HepG2 (cell line): ENCODE results near the gene MIEF1. TPM values are rescaled to one million over a fixed set of nuclear protein-coding genes. Genes with fewer than 3 reads are reported as not detected.

Experiments
- ATAD3A ChIP-seq: sonication (generic); formaldehyde crosslinking; IDR thresholded peaks from 2 replicates; pipeline ENCODE4 v1.4.0; 2020; ENCODE audit warnings: missing genetic modification reagents
- CHCHD3 ChIP-seq: sonication (generic); formaldehyde crosslinking; IDR thresholded peaks from 2 replicates; pipeline ENCODE4 v1.8.0; 2022; ENCODE audit warnings: mild to moderate bottlenecking, missing genetic modification reagents, moderate library complexity
- ELF4 ChIP-seq: sonication (generic); formaldehyde crosslinking; IDR thresholded peaks from 2 replicates; pipeline ENCODE4 v1.5.0; 2020; ENCODE audit warnings: missing genetic modification reagents, mild to moderate bottlenecking, moderate library complexity, borderline replicate concordance
- HMGA1 ChIP-seq: sonication (generic); formaldehyde crosslinking; conservative IDR thresholded peaks from 2 replicates; pipeline ENCODE4 v1.4.0; 2020; ENCODE audit warnings: missing genetic modification reagents
- HOXA3 ChIP-seq: sonication (generic); formaldehyde crosslinking; IDR thresholded peaks from 2 replicates; pipeline ENCODE4 v1.5.0; 2020; ENCODE audit warnings: missing genetic modification reagents
- JDP2 ChIP-seq: sonication (generic); formaldehyde crosslinking; IDR thresholded peaks from 2 replicates; pipeline ENCODE4 v1.8.1; 2022; ENCODE audit warnings: missing genetic modification reagents, borderline replicate concordance
- MAZ ChIP-seq, 2 experiments: sonication (generic) in 1 of 2; formaldehyde crosslinking in 1 of 2; IDR thresholded peaks; 2 replicates each; pipeline versions ENCODE4 v1.5.0 to v1.6.1; 2012 to 2020; ENCODE audit warnings: low read depth in 2 of 2, mild to moderate bottlenecking in 2 of 2, borderline replicate concordance in 1 of 2, improper control_type of control experiment in 1 of 2, low read length in 1 of 2, missing genetic modification reagents in 1 of 2, moderate library complexity in 1 of 2
- NFE2L1 ChIP-seq: sonication (generic); formaldehyde crosslinking; IDR thresholded peaks from 2 replicates; pipeline ENCODE4 v1.4.0; 2020; ENCODE audit warnings: missing genetic modification reagents, mild to moderate bottlenecking, borderline replicate concordance
- NR2F1 ChIP-seq, 2 experiments: fragments of 450-650 bp in 1 of 2; formaldehyde crosslinking in 1 of 2; IDR thresholded peaks; 2 replicates each; pipeline versions ENCODE4 v1.5.0 to v1.6.1; 2016 to 2020; ENCODE audit warnings: mild to moderate bottlenecking in 1 of 2, missing compliant biosample characterization in 1 of 2, missing genetic modification reagents in 1 of 2, moderate library complexity in 1 of 2
- PITX1 ChIP-seq: sonication (generic); formaldehyde crosslinking; IDR thresholded peaks from 2 replicates; pipeline ENCODE4 v1.5.1; 2020; ENCODE audit warnings: mild to moderate bottlenecking, missing genetic modification reagents
- PTBP1 ChIP-seq: fragments of 200-400 bp; formaldehyde crosslinking; IDR thresholded peaks from 2 replicates; pipeline ENCODE4 v1.6.1; 2018; ENCODE audit warnings: low read length, low read depth; ENCODE audit not compliant: poor library complexity, severe bottlenecking
- RAD51 ChIP-seq: fragments of 450-650 bp; IDR thresholded peaks from 2 replicates; pipeline ENCODE4 v1.6.1; 2016; ENCODE audit warnings: borderline replicate concordance
- ZBTB20 ChIP-seq: sonication (generic); formaldehyde crosslinking; IDR thresholded peaks from 2 replicates; pipeline ENCODE4 v1.8.1; 2023; ENCODE audit warnings: missing genetic modification reagents, low read depth, mild to moderate bottlenecking, borderline replicate concordance
- ZFP1 ChIP-seq: IDR thresholded peaks from 2 replicates; pipeline ENCODE4 v1.6.1; 2016
- ZFP90 ChIP-seq: sonication (generic); formaldehyde crosslinking; IDR thresholded peaks from 2 replicates; pipeline ENCODE4 v1.8.0; 2022; ENCODE audit warnings: missing genetic modification reagents, mild to moderate bottlenecking, inconsistent platforms, borderline replicate concordance
- ZIK1 ChIP-seq: sonication (generic); formaldehyde crosslinking; IDR thresholded peaks from 2 replicates; pipeline ENCODE4 v1.5.0; 2020; ENCODE audit warnings: mild to moderate bottlenecking, low read depth, missing genetic modification reagents, borderline replicate concordance
- ZNF12 ChIP-seq: sonication (generic); formaldehyde crosslinking; IDR thresholded peaks from 2 replicates; pipeline ENCODE4 v1.5.0; 2020; ENCODE audit warnings: missing genetic modification reagents
- ZNF224 ChIP-seq: sonication (generic); formaldehyde crosslinking; IDR thresholded peaks from 2 replicates; pipeline ENCODE4 v1.5.0; 2020; ENCODE audit warnings: mild to moderate bottlenecking, missing genetic modification reagents
- ZNF33B ChIP-seq: sonication (generic); formaldehyde crosslinking; IDR thresholded peaks from 2 replicates; pipeline ENCODE4 v1.5.1; 2020; ENCODE audit warnings: mild to moderate bottlenecking, missing genetic modification reagents
- ZNF431 ChIP-seq: sonication (generic); formaldehyde crosslinking; IDR thresholded peaks from 2 replicates; pipeline ENCODE4 v1.9.0; 2022; ENCODE audit warnings: missing genetic modification reagents, low read depth, mild to moderate bottlenecking, borderline replicate concordance
- ZNF446 ChIP-seq: sonication (generic); formaldehyde crosslinking; IDR thresholded peaks from 2 replicates; pipeline ENCODE4 v1.5.0; 2020; ENCODE audit warnings: mild to moderate bottlenecking, missing genetic modification reagents
- ZNF678 ChIP-seq: sonication (generic); formaldehyde crosslinking; IDR thresholded peaks from 2 replicates; pipeline ENCODE4 v1.4.0; 2020; ENCODE audit warnings: mild to moderate bottlenecking, missing genetic modification reagents
- polyA plus RNA-seq, 8 experiments: library from polyadenylated mRNA; depleted of rRNA in 3 of 8; stranded (reverse) in 7 of 8; unstranded in 1 of 8; fragments of >200 nt; fragmentation: Illumina TruSeq in 4 of 8; extraction: Trizol in 4 of 8; gene quantifications; 2 replicates each; pipeline versions ENCODE4 v1.2.1 to v1.2.3, GENCODE V29; 2011 to 2016; ENCODE audit warnings: low read depth in 4 of 8, missing spikeins in 1 of 8, mixed read lengths in 1 of 8; ENCODE audit not compliant: insufficient read depth in 1 of 8
- total RNA-seq, 5 experiments: library from RNA; depleted of rRNA; stranded (reverse); fragments of >200 nt; fragmentation: Illumina TruSeq; extraction: Trizol; gene quantifications; 2 replicates each; pipeline ENCODE4 v1.2.3, GENCODE V29; 2016; ENCODE audit warnings: low read depth in 1 of 5
- TF ChIP-seq, protein P1 (sequence below): sonication (generic); formaldehyde crosslinking; IDR thresholded peaks from 2 replicates; pipeline ENCODE4 v1.4.0; 2020; ENCODE audit warnings: missing genetic modification reagents, borderline replicate concordance
- TF ChIP-seq, protein P2 (sequence below): sonication (generic); formaldehyde crosslinking; IDR thresholded peaks from 2 replicates; pipeline ENCODE4 v1.4.0; 2020; ENCODE audit warnings: mild to moderate bottlenecking, missing genetic modification reagents
- TF ChIP-seq, protein P3 (sequence below): fragments of 450-650 bp; IDR thresholded peaks from 2 replicates; pipeline ENCODE4 v1.6.1; 2017

The MIEF1 gene
- total and polyA plus RNA-seq, 2 of the 13 experiments (the other 11 are each of a cell fraction or from before 2014, with no cell fraction given): 21.7 to 34.8 TPM

DNA sequence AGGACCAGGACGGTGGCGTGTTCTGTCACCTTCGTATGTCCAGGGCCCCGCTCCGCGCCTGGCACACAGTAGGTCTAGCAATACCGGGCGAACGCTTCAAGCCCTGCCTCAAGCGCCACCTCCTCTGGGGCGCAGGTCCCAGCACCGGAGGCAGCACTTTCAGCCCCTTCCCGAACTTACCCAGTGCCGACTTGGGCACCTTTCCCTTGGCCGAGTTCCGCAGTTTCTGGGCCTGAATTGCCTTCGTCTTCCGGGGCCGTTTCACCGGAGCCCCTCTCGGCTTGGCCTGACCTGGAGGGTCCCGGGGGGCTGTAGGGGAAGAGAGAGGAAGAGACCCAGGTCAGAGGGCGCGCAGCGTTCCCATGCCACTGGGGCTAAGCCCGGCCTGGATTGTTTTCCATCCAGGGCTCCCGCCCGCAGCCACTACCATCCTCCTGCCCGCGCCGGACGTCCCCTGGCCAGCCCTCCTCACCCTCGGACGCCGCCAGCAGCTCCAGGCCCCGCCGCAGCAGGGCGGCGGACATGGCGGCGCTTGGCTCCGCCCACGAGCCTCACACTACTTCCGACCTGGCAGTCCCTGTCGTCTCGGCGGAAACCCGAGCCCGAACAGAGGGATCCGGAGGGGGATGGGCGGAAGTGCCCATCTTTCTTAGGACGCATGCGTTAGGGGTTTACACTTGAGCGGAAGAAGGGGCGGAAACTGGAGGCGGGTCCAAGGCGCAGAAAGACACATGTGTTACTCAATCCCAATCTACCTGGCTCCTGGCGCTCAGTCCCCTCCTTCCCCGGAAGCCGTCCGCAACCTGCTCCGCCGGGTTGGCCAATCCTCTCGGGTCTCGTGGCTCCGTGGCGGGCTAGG, 30.4 kb downstream of the MIEF1 start, which contains the start of gene RPS19BP1 (continued):
- no peak for TF ChIP-seq HMGA1 (CRISPR knock-in tag)
- no peak for TF ChIP-seq JDP2 (CRISPR knock-in tag)
- no peak; the same call in 1 of the 2 replicates for TF ChIP-seq ZNF431 (CRISPR knock-in tag)
- TF ChIP-seq MAZ (IDR thresholded peaks at IDR 0.05; ENCODE audit: borderline replicate concordance, low read depth, low read length): peak; percentile 82
- TF ChIP-seq MAZ (CRISPR knock-in tag; IDR thresholded peaks at IDR 0.05; ENCODE audit: low read depth): 0 out of 2 replicates have a peak, but pooled peaks have one; percentile 75
- TF ChIP-seq HOXA3 (CRISPR knock-in tag): peak; percentile 96
- TF ChIP-seq ZNF224 (CRISPR knock-in tag): no peak
- TF ChIP-seq ATAD3A (CRISPR knock-in tag): no peak
- TF ChIP-seq ZNF446 (CRISPR knock-in tag): no peak
- TF ChIP-seq PITX1: 0 out of 2 replicates have a peak, but pooled peaks have one; percentile 29
- TF ChIP-seq, protein P1, sequence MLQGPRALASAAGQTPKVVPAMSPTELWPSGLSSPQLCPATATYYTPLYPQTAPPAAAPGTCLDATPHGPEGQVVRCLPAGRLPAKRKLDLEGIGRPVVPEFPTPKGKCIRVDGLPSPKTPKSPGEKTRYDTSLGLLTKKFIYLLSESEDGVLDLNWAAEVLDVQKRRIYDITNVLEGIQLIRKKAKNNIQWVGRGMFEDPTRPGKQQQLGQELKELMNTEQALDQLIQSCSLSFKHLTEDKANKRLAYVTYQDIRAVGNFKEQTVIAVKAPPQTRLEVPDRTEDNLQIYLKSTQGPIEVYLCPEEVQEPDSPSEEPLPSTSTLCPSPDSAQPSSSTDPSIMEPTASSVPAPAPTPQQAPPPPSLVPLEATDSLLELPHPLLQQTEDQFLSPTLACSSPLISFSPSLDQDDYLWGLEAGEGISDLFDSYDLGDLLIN: no peak
- no peak for TF ChIP-seq CHCHD3 (CRISPR knock-in tag)
- TF ChIP-seq ZBTB20 (CRISPR knock-in tag): no peak
- TF ChIP-seq, protein P2, sequence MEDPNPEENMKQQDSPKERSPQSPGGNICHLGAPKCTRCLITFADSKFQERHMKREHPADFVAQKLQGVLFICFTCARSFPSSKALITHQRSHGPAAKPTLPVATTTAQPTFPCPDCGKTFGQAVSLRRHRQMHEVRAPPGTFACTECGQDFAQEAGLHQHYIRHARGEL (CRISPR knock-in tag): no peak
- peak; percentile 91 for TF ChIP-seq PTBP1
- no peak for TF ChIP-seq ZNF678
- TF ChIP-seq ZFP1 (CRISPR knock-in tag): no peak
- peak; percentile 39; the same call in 1 of the 2 replicates for TF ChIP-seq ZFP90
- TF ChIP-seq, protein P3, sequence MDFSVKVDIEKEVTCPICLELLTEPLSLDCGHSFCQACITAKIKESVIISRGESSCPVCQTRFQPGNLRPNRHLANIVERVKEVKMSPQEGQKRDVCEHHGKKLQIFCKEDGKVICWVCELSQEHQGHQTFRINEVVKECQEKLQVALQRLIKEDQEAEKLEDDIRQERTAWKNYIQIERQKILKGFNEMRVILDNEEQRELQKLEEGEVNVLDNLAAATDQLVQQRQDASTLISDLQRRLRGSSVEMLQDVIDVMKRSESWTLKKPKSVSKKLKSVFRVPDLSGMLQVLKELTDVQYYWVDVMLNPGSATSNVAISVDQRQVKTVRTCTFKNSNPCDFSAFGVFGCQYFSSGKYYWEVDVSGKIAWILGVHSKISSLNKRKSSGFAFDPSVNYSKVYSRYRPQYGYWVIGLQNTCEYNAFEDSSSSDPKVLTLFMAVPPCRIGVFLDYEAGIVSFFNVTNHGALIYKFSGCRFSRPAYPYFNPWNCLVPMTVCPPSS: no peak
- no peak for TF ChIP-seq NR2F1 (CRISPR knock-in tag; IDR thresholded peaks at IDR 0.05)
- TF ChIP-seq NFE2L1 (CRISPR knock-in tag): peak; percentile 69
- TF ChIP-seq ZNF12 (CRISPR knock-in tag): no peak
- TF ChIP-seq ZNF33B (CRISPR knock-in tag): no peak
- TF ChIP-seq RAD51: no peak
- no peak for TF ChIP-seq ELF4 (CRISPR knock-in tag)
- no peak; the same call in 1 of the 2 replicates for TF ChIP-seq ZIK1 (CRISPR knock-in tag)
